CD4-positive, CD25-positive, alpha-beta regulatory T cell (primary cell): Measurements from ENCODE around the gene EFCAB10. TPM values are rescaled to one million over a fixed set of nuclear protein-coding genes. Genes with fewer than 3 reads are reported as not detected.

ENCODE experiments used
- ATAC-seq, 2 donors: fragments of 150-1000 bp; cut with Tn5 transposase; one replicate each; pipeline ENCODE4 v1.10.0; 2021; ENCODE audit warnings: low read depth in 2 of 2, moderate number of reproducible peaks in 2 of 2, moderate library complexity in 1 of 2
- DNase-seq, 3 donors: peaks; one replicate each; pipeline versions ENCODE4 v3.0.0 to v3.0.0-alpha.2; 2012 to 2022; ENCODE audit warnings: mixed read lengths in 1 of 3
- H3K27ac ChIP-seq: one replicate; pipeline ENCODE4 v1.7.0; 2013; ENCODE audit warnings: mild to moderate bottlenecking, low read length; ENCODE audit not compliant: insufficient read depth, poor library complexity, severe bottlenecking
- H3K27me3 ChIP-seq: one replicate; pipeline ENCODE4 v1.7.0; 2013; ENCODE audit warnings: low read length; ENCODE audit not compliant: control insufficient read depth, insufficient read depth
- H3K36me3 ChIP-seq: one replicate; pipeline ENCODE4 v1.7.0; 2013; ENCODE audit warnings: mild to moderate bottlenecking, low read length, moderate library complexity; ENCODE audit not compliant: control insufficient read depth, insufficient read depth
- H3K4me1 ChIP-seq: 2 replicates; pipeline ENCODE4 v1.7.0; 2013; ENCODE audit warnings: mild to moderate bottlenecking, low read length; ENCODE audit not compliant: insufficient read depth, control insufficient read depth, poor library complexity, severe bottlenecking
- H3K4me3 ChIP-seq: one replicate; pipeline ENCODE4 v1.7.0; 2013; ENCODE audit warnings: low read depth, mild to moderate bottlenecking, low read length, moderate library complexity
- H3K9me3 ChIP-seq, 2 experiments: 1 replicate in 1 of 2; 2 replicates in 1 of 2; pipeline ENCODE4 v1.7.0; 2013; ENCODE audit warnings: low read length in 2 of 2, mild to moderate bottlenecking in 1 of 2, moderate library complexity in 1 of 2; ENCODE audit not compliant: control insufficient read depth in 2 of 2
- H3K27ac Mint-ChIP-seq, 3 donors: one replicate each; pipeline ENCODE4 v1.8.0; 2020 to 2022; ENCODE audit warnings: mild to moderate bottlenecking in 3 of 3, mixed read lengths in 3 of 3, moderate library complexity in 2 of 3
- H3K27me3 Mint-ChIP-seq: one replicate; pipeline ENCODE4 v1.8.0; 2022; ENCODE audit warnings: mild to moderate bottlenecking, mixed read lengths
- H3K36me3 Mint-ChIP-seq: one replicate; pipeline ENCODE4 v1.8.0; 2020; ENCODE audit warnings: mixed read lengths
- H3K4me1 Mint-ChIP-seq, 4 donors: one replicate each; pipeline ENCODE4 v1.8.0; 2020 to 2022; ENCODE audit warnings: mixed read lengths in 4 of 4, mild to moderate bottlenecking in 1 of 4
- H3K4me3 Mint-ChIP-seq, 4 donors: one replicate each; pipeline ENCODE4 v1.8.0; 2020 to 2022; ENCODE audit warnings: mild to moderate bottlenecking in 4 of 4, mixed read lengths in 4 of 4, moderate library complexity in 3 of 4
- H3K9me3 Mint-ChIP-seq, 7 donors: one replicate each; pipeline ENCODE4 v1.8.0; 2020 to 2022; ENCODE audit warnings: mixed read lengths in 7 of 7, mild to moderate bottlenecking in 3 of 7, moderate library complexity in 2 of 7
- polyA plus RNA-seq, 4 donors: library from polyadenylated mRNA; unstranded; fragments of 300-500 nt; fragmentation: Illumina TruSeq; gene quantifications; one replicate each; pipeline ENCODE4 v1.2.3, GENCODE V29; 2021
- total RNA-seq: library from RNA; stranded (reverse); gene quantifications from one replicate; pipeline ENCODE4 v1.2.3, GENCODE V29; 2022

Gene EFCAB10, protein sequence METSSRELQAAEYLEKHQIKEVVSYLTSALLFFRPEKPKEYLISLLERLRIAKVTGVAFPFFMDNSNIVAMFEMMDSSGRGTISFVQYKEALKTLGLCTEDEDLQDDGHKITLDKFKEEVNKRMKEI
- total RNA-seq (0.86 TPM), polyA plus RNA-seq (not detected)

DNA sequence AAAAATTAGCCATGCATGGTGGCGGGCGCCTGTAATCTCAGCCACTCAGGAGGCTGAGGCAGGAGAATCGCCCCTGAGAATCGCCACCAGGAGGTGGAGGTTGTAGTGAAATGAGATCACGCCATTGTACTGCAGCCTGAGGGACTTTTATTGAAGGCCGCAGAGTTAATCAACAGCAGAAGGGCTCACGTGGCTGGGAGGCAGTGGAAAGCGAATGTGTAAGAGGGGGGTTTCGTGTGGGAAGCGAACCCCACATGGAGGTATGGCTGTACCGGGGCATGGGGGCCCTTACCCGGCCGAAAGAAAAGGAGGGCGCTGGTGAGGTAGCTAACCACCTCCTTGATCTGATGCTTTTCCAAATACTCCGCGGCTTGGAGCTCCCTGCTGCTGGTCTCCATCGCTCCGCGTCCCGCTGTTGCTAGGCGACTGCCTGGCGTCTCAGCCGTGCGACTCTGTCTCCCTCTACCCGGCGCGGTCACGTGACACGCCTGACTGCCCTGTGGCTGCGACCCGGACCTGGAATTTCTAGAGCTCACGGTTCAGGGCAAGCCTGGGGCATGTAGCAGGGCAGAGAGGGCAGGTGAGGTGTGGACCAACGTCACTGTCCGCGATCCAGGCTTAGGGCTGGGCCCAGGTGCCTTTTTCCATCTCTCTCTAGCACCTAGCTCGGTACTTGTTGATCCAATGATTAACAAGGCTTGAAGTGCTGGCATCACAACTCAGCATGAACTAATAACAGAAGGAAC is at the start of gene EFCAB10:
Gene EFCAB10 (minus strand): TSS at position 428 of the 746 bp plus-strand sequence. CDS start 30 bp downstream, at position 398.
- ATAC-seq (peak in 1 of 2 donors; percentile 67), DNase-seq (peak; percentile 13 to 57 (median 30))
- no peaks in the 10 kb centered on the region for H3K36me3 ChIP-seq
- peak within 1 kb of the TSS; percentile 15 for H3K4me3 ChIP-seq
- H3K27me3 ChIP-seq = no peaks in the 10 kb centered on the region
- H3K4me1 Mint-ChIP-seq = peaks cover 0 to 15% (median 6%) of the 10 kb centered on the region in 4 donors
- H3K4me1 ChIP-seq = peaks cover 6% of the 10 kb centered on the region
- peak within 1 kb of the TSS in 3 of 4 donors; percentile 63 to 79 (median 71) for H3K4me3 Mint-ChIP-seq
- peaks cover 19% of the 10 kb centered on the region for H3K27me3 Mint-ChIP-seq
- no peak within 1 kb of the TSS for H3K27ac Mint-ChIP-seq
- peaks cover 4% of the 10 kb centered on the region for H3K36me3 Mint-ChIP-seq
- H3K9me3 Mint-ChIP-seq = peaks cover 0 to 8% (median 2%) of the 10 kb centered on the region in 7 donors
- H3K27ac ChIP-seq = no peak within 1 kb of the TSS
- H3K9me3 ChIP-seq = no peaks in the 10 kb centered on the region

DNA sequence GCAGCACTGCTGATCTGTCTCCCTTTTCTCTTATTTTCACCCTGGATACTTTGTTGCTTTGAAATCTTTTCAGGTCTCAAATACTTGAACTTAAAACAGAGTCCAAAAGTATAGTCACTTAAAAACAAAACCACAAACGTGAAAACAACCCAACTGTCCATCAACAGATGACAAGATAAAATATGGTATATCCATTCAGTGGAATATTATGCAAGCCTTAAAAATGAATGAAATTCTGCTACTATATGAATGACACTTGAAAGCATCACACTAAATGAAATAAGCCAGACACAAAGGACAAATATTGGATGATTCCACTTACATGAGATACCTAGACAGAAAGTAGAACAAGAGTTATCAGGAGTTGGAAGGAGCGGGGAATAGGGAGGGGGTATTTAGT is 44.7 kb upstream of the EFCAB10 start:
- H3K4me3 Mint-ChIP-seq = no peak overlapping the region
- H3K27me3 ChIP-seq = no peaks in the 10 kb centered on the region
- H3K27me3 Mint-ChIP-seq = no peaks in the 10 kb centered on the region
- H3K9me3 Mint-ChIP-seq = peaks cover 1 to 11% (median 4%) of the 10 kb centered on the region in 7 donors
- peaks cover 74% of the 10 kb centered on the region for H3K36me3 ChIP-seq
- ATAC-seq = no peak
- H3K27ac ChIP-seq = no peak overlapping the region
- H3K4me3 ChIP-seq = no peak overlapping the region
- H3K9me3 ChIP-seq = peaks cover 6% of the 10 kb centered on the region in 2 experiments
- peak overlapping the region in 1 of 3 donors; percentile 33 for H3K27ac Mint-ChIP-seq
- no peak for DNase-seq
- no peaks in the 10 kb centered on the region for H3K4me1 ChIP-seq
- peaks cover 0 to 18% (median 14%) of the 10 kb centered on the region in 4 donors for H3K4me1 Mint-ChIP-seq
- H3K36me3 Mint-ChIP-seq = peaks cover 64% of the 10 kb centered on the region

DNA sequence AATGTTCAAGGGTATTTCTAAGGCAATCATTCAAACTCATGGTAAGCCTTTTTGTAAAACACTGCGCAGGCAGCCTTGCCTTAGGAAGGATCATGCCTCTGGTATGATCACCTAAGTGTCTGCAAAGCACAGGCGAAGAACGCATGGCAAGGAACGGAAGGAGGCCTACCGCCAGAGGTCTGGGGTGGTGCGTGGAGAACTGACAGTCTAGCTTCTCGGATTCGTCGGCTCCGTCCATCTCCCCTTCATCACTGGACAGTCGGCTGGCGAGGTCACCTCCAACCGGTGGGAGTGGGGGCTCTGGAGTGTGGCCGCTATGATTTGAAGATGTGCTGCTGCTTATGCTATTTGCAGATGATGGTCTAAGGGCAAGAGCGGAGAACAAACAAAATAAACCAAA is 42.6 kb upstream of the EFCAB10 start:
- no peak for DNase-seq
- ATAC-seq = no peak
- H3K4me1 ChIP-seq = no peaks in the 10 kb centered on the region
- no peak overlapping the region for H3K4me3 ChIP-seq
- H3K36me3 Mint-ChIP-seq = peaks cover 59% of the 10 kb centered on the region
- H3K27me3 Mint-ChIP-seq = no peaks in the 10 kb centered on the region
- H3K4me1 Mint-ChIP-seq = peaks cover 0 to 18% (median 11%) of the 10 kb centered on the region in 4 donors
- H3K36me3 ChIP-seq = peaks cover 77% of the 10 kb centered on the region
- H3K27me3 ChIP-seq = no peaks in the 10 kb centered on the region
- no peak overlapping the region for H3K27ac Mint-ChIP-seq
- H3K4me3 Mint-ChIP-seq = no peak overlapping the region
- no peak overlapping the region for H3K27ac ChIP-seq
- peaks cover 6% of the 10 kb centered on the region in 2 experiments for H3K9me3 ChIP-seq
- peaks cover 1 to 11% (median 4%) of the 10 kb centered on the region in 7 donors for H3K9me3 Mint-ChIP-seq

DNA sequence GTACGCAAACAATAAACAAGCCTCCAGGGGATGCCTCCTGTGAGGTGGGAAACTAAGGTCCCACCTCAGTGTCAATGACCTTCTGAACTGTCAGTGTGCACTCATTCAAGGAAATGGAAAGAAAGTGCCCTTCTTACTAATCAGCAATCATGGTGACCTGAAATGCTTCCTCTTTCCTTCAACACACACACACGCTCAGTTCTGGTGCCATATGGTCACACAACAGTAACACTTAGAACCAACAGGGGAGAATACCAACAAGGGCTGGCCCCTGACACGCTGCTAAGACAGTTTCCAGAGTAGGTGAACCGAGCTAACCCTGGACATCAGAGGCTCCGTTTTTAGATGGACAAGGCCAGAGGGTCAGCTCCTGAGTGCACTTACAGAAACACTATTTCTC is 42.1 kb upstream of the EFCAB10 start:
- H3K27ac Mint-ChIP-seq = no peak overlapping the region
- H3K9me3 Mint-ChIP-seq = peaks cover 1 to 11% (median 4%) of the 10 kb centered on the region in 7 donors
- ATAC-seq = no peak

DNA sequence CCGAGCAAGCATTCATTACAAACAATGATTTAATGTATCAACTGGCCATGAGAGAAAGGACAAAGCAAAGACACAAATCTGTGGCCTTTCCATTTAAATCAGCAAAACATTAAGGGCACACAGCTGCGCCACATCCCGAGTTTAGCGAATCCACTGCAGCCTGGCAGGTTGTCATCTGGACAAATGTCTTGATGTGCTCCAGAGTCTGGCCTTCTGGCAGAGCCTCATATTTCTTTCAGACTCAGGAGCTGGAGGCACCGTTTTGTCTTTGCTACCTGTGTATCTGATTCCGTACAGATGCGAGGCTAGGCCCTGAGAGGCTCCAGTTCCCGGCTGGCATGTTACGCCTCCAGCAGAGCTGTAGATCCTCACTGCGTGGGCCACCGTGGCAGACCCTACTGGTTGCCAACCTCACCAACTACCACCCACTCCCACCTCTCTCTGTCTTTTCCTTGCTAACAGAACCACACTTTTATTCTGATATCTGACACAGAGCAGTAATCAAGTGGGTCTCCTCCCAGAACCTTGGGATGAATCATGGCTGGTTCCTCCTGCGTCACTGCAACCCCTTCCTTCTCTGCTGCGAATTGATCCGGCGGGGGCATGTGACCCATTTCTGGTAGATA is 40.9 kb upstream of the EFCAB10 start:
- Mint-ChIP-seq H3K4me1 (peaks cover 0 to 18% (median 11%) of the 10 kb centered on the region in 4 donors), H3K27me3 (no peaks in the 10 kb centered on the region), H3K27ac (no peak overlapping the region), H3K9me3 (peaks cover 1 to 11% (median 4%) of the 10 kb centered on the region in 7 donors), H3K4me3 (no peak overlapping the region), H3K36me3 (peaks cover 60% of the 10 kb centered on the region)
- no peak for DNase-seq
- no peak overlapping the region for H3K4me3 ChIP-seq
- peaks cover 87% of the 10 kb centered on the region for H3K36me3 ChIP-seq
- no peak overlapping the region for H3K27ac ChIP-seq
- H3K9me3 ChIP-seq = peaks cover 6% of the 10 kb centered on the region in 2 experiments
- no peaks in the 10 kb centered on the region for H3K27me3 ChIP-seq
- no peaks in the 10 kb centered on the region for H3K4me1 ChIP-seq
- ATAC-seq = no peak

More for the DNA sequence above, 42.1 kb upstream of the EFCAB10 start:
- H3K4me1 ChIP-seq = no peaks in the 10 kb centered on the region
- no peak overlapping the region for H3K27ac ChIP-seq
- H3K4me3 ChIP-seq = no peak overlapping the region
- Mint-ChIP-seq H3K36me3 (peaks cover 59% of the 10 kb centered on the region), H3K4me3 (no peak overlapping the region), H3K4me1 (peaks cover 0 to 18% (median 11%) of the 10 kb centered on the region in 4 donors), H3K27me3 (no peaks in the 10 kb centered on the region)
- H3K9me3 ChIP-seq = peaks cover 6% of the 10 kb centered on the region in 2 experiments
- H3K36me3 ChIP-seq = peaks cover 80% of the 10 kb centered on the region
- no peak for DNase-seq
- H3K27me3 ChIP-seq = no peaks in the 10 kb centered on the region

DNA sequence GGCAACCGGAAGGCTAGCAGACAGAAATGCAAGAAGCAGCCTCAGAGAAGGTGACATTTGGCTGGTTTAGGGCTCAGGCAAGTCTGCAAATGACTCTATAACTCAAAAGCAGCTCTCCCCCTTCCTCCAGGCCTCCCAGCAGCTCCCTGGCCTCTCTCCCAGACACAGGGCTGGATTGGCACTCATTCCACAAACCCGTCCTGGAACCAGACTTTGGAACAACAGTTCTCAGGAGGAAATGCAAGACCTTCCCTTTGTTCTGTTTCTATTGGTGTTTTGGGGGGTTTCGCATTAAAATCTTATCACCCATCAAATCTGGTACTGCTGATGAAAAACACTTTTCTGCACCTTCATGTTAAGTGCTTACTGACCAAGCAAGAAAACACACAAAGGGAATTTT is 40.3 kb upstream of the EFCAB10 start:
- Mint-ChIP-seq H3K36me3 (peaks cover 57% of the 10 kb centered on the region), H3K27me3 (no peaks in the 10 kb centered on the region), H3K4me1 (peaks cover 0 to 15% (median 10%) of the 10 kb centered on the region in 4 donors), H3K9me3 (peaks cover 1 to 8% (median 4%) of the 10 kb centered on the region in 7 donors), H3K27ac (peak overlapping the region in 1 of 3 donors; percentile 20), H3K4me3 (no peak overlapping the region)
- peaks cover 87% of the 10 kb centered on the region for H3K36me3 ChIP-seq
- H3K9me3 ChIP-seq = peaks cover 5 to 6% of the 10 kb centered on the region in 2 experiments
- no peak overlapping the region for H3K27ac ChIP-seq
- no peaks in the 10 kb centered on the region for H3K27me3 ChIP-seq
- no peaks in the 10 kb centered on the region for H3K4me1 ChIP-seq
- no peak overlapping the region for H3K4me3 ChIP-seq
- no peak for ATAC-seq
- DNase-seq = no peak

DNA sequence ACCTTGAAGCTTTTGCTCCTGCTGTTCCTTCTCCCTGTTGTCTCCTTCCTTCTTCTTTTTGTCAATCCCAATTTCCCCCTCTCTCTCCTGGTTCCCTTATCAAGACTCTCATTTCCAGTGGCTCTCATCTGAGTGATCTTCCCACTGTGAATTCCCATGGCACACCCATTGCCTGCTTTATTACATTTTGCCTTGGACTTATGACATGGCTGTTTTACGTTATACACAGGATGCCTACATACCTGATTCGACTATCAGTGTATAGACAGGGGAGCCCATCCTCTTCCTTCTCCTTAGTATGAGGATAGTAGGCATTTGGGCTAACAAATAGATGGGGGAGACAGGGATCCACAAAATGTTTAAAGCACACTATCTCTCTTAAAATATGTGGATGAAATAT is 39.9 kb upstream of the EFCAB10 start:
- no peaks in the 10 kb centered on the region for H3K27me3 Mint-ChIP-seq
- H3K27ac Mint-ChIP-seq = peak overlapping the region in 2 of 3 donors; percentile 5 to 34
- Histone ChIP-seq H3K36me3 (peaks cover 87% of the 10 kb centered on the region), H3K27ac (no peak overlapping the region), H3K9me3 (peaks cover under 1 to 3% of the 10 kb centered on the region in 2 experiments), H3K4me1 (no peaks in the 10 kb centered on the region), H3K27me3 (no peaks in the 10 kb centered on the region), H3K4me3 (no peak overlapping the region)
- ATAC-seq (no peak), DNase-seq (no peak)
- H3K4me3 Mint-ChIP-seq = no peak overlapping the region
- H3K4me1 Mint-ChIP-seq = peaks cover 0 to 12% (median 9%) of the 10 kb centered on the region in 4 donors
- H3K9me3 Mint-ChIP-seq = peaks cover 0 to 3% (median 3%) of the 10 kb centered on the region in 7 donors
- peaks cover 54% of the 10 kb centered on the region for H3K36me3 Mint-ChIP-seq
